HEK293T (cell line): Measurements from ENCODE around the gene TSEN34.

Experiments
- CTCF ChIA-PET: fragments of 350-600 bp; formaldehyde crosslinking; extraction: SDS; loops from one replicate; lab custom pipeline; 2021; ENCODE audit warnings: antibody characterized with exemption, inconsistent platforms; lab: Yijun Ruan, JAX
- POLR2A ChIA-PET: fragments of 350-600 bp; formaldehyde crosslinking; extraction: SDS; loops from one replicate; lab custom pipeline; 2020; ENCODE audit warnings: antibody characterized with exemption, inconsistent platforms; lab: Yijun Ruan, JAX
- DNase-seq: peaks from one replicate; pipeline ENCODE4 v3.0.0; 2012; ENCODE audit warnings: mixed read lengths; ENCODE audit errors: extremely low spot score
- ARNT ChIP-seq: fragments of 450-650 bp; IDR thresholded peaks from 2 replicates; pipeline ENCODE4 v1.6.1; 2017; ENCODE audit warnings: mild to moderate bottlenecking
- BHLHE40 ChIP-seq: fragments of 450-650 bp; IDR thresholded peaks from 2 replicates; pipeline ENCODE4 v1.6.1; 2016; ENCODE audit warnings: mild to moderate bottlenecking, moderate library complexity, borderline replicate concordance
- CTBP1 ChIP-seq: fragments of 450-650 bp; IDR thresholded peaks from 2 replicates; pipeline ENCODE4 v1.6.1; 2016; ENCODE audit warnings: borderline replicate concordance
- ELF4 ChIP-seq: fragments of 450-650 bp; IDR thresholded peaks from 2 replicates; pipeline ENCODE4 v1.6.1; 2017; ENCODE audit warnings: antibody characterized with exemption
- FOXA1 ChIP-seq: fragments of 450-650 bp; IDR thresholded peaks from 2 replicates; pipeline ENCODE4 v1.6.1; 2016; ENCODE audit warnings: mild to moderate bottlenecking
- FOXK2 ChIP-seq: fragments of 450-650 bp; IDR thresholded peaks from 2 replicates; pipeline ENCODE4 v1.6.1; 2016; ENCODE audit warnings: mild to moderate bottlenecking
- FOXM1 ChIP-seq: fragments of 450-650 bp; IDR thresholded peaks from 2 replicates; pipeline ENCODE4 v1.6.1; 2017; ENCODE audit warnings: mild to moderate bottlenecking, borderline replicate concordance
- HDGF ChIP-seq: fragments of 450-650 bp; IDR thresholded peaks from 2 replicates; pipeline ENCODE4 v1.6.1; 2017; ENCODE audit warnings: antibody characterized with exemption, borderline replicate concordance
- L3MBTL2 ChIP-seq: fragments of 450-650 bp; conservative IDR thresholded peaks from 2 replicates; pipeline ENCODE4 v1.6.1; 2016; ENCODE audit warnings: mild to moderate bottlenecking
- LEF1 ChIP-seq: fragments of 450-650 bp; IDR thresholded peaks from 2 replicates; pipeline ENCODE4 v1.6.1; 2017; ENCODE audit warnings: mild to moderate bottlenecking, borderline replicate concordance
- NFRKB ChIP-seq: fragments of 450-650 bp; IDR thresholded peaks from 2 replicates; pipeline ENCODE4 v1.6.1; 2016; ENCODE audit warnings: mild to moderate bottlenecking, moderate library complexity
- PKNOX1 ChIP-seq: fragments of 450-650 bp; IDR thresholded peaks from 2 replicates; pipeline ENCODE4 v1.6.1; 2016
- SP1 ChIP-seq: fragments of 450-650 bp; IDR thresholded peaks from 2 replicates; pipeline ENCODE4 v1.6.1; 2017
- SUZ12 ChIP-seq: fragments of 450-650 bp; IDR thresholded peaks from 2 replicates; pipeline ENCODE4 v1.6.1; 2016; ENCODE audit warnings: mild to moderate bottlenecking
- TARDBP ChIP-seq: fragments of 450-650 bp; IDR thresholded peaks from 2 replicates; pipeline ENCODE4 v1.6.1; 2016
- ZNF384 ChIP-seq: fragments of 450-650 bp; IDR thresholded peaks from 2 replicates; pipeline ENCODE4 v1.6.1; 2016

The TSEN34 gene

DNA sequence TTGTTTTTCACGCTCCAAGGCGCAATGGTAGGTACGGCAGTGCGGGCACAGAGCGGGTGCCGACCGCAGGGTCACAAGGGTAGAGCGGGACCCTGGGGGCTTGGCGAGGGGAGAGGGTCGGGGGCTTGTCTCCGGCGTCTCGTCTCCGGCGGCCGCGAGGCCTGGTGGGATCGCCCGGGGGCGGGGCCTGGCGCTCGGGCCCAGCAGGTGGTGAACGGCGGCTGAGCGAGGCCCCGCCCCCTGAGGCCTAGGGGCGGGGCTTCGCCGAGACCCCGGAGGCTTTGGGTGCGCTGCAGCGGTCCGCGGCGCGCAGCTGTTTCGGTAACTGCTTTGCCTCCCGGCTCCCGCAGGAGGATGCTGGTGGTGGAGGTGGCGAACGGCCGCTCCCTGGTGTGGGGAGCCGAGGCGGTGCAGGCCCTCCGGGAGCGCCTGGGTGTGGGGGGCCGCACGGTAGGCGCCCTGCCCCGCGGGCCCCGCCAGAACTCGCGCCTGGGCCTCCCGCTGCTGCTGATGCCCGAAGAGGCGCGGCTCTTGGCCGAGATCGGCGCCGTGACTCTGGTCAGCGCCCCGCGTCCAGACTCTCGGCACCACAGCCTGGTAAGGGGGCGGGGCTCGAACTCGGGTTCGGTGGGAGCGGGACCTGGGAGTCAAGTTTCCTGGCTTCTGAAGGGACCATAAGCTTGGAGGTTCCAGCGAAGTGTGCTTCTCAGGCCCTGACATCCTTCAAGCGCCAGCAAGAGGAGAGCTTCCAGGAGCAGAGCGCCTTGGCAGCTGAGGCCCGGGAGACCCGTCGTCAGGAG, at the start of gene TSEN34:
TSEN34 (plus strand) TSS at position 298 of the 800 bp plus-strand sequence; CDS start at position 355, 57 bp downstream.
- POLR2A ChIA-PET: interaction anchor here (0.6 to 5.7 kb wide), 8 partner anchors 9 to 671 kb away, joined by 3 to 76 read pairs (median 4); partner anchors contain the start of genes CNOT3, RPS9 and TMC4
- CTCF ChIA-PET: no interaction called here
- TF ChIP-seq ELF4 (no peak), L3MBTL2 (no peak), PKNOX1 (no peak), CTBP1 (no peak), SUZ12 (no peak), NFRKB (no peak), BHLHE40 (no peak), TARDBP (no peak), ZNF384 (no peak), LEF1 (no peak), FOXK2 (no peak), SP1 (no peak), ARNT (no peak), FOXA1 (no peak), FOXM1 (no peak), HDGF (no peak)
- peak; percentile 71 for DNase-seq

- no peak for TF ChIP-seq SP1
- no peak for TF ChIP-seq NFRKB
- no peak for TF ChIP-seq ELF4
- TF ChIP-seq LEF1: no peak
- TF ChIP-seq HDGF: no peak
- TF ChIP-seq L3MBTL2: no peak
- TF ChIP-seq FOXK2: no peak
- TF ChIP-seq ZNF384: no peak
- TF ChIP-seq BHLHE40: no peak
- no peak for TF ChIP-seq ARNT
- TF ChIP-seq SUZ12: no peak
- no peak for TF ChIP-seq FOXM1
- no peak for TF ChIP-seq PKNOX1
- no peak for TF ChIP-seq CTBP1
- no peak for TF ChIP-seq TARDBP
- no peak for TF ChIP-seq FOXA1
- CTCF ChIA-PET: no interaction called here
- POLR2A ChIA-PET: interaction anchor here (0.6 kb wide), 1 partner anchor 10 kb away, joined by 3 read pairs; no protein-coding TSS in a partner anchor
Measured at GRCh38 chr19:54141356-54141755, 49.8 kb upstream of the TSEN34 start.

DNA sequence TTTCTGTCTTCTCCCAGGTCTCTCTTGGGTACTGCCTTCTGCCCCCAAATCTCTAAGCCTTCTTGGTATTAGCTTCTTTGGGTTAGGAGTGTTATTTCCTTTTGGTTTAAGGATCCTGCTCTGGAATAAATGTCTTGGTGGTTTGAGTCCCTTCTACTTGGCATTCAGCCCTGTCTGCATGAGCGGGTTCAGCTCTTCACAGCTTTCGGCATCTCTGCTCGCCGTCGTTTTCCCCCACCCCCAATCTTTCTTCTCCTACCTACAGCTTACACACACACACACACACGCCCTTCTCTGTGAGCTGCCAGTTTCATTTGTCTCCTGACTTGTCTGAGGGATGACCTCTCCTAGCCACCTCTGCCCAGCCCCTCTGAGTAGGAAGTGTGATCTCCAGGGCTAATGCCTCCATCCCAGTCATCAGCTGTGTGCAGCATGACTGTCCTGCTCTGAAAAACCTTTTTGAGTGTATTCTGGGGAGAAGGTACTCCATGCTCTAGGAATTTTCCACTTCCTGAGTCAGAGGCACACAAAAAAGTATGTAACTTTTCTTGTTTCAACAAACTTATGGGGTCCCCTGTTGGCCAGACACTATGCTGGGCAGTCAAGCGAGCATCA, 48.8 kb upstream of the TSEN34 start:
- POLR2A ChIA-PET: interaction anchor here (1.0 kb wide), 1 partner anchor 27 kb away, joined by 3 read pairs; the partner anchor contains the start of gene TFPT
- CTCF ChIA-PET: no interaction called here

More at GRCh38 chr19:54141356-54141755, 49.8 kb upstream of the TSEN34 start:
- no peak for DNase-seq

DNA sequence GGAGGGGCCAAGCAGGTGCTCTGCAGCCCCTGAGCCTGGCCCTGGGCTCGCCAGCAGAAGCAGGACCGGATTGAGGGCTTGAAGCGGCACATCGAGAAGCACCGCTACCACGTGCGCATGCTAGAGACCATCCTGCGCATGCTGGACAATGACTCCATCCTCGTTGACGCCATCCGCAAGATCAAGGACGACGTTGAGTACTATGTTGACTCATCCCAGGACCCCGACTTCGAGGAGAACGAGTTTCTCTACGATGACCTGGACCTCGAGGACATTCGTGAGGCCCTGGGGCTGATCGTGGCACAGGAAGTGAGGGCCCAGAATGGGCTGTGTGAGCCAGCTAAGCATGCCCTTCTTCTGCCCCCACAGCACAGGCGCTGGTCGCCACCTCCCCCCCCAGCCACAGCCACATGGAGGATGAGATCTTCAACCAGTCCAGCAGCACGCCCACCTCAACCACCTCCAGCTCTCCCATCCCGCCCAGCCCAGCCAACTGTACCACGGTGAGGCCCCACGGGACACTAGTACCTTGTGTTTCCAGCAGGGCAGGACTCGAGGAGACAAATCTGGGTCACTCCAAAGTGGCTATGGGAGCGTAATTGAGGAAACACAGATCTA, 45.5 kb upstream of the TSEN34 start:
- TF ChIP-seq LEF1 (no peak), NFRKB (no peak), TARDBP (no peak), FOXK2 (no peak), PKNOX1 (no peak), BHLHE40 (no peak), FOXA1 (no peak), SUZ12 (no peak), ZNF384 (no peak), L3MBTL2 (no peak), ARNT (no peak), FOXM1 (no peak), ELF4 (no peak)
- no peak for DNase-seq
- POLR2A ChIA-PET: no interaction called here
- CTCF ChIA-PET: no interaction called here

More for the DNA sequence above, 48.8 kb upstream of the TSEN34 start:
- TF ChIP-seq FOXA1 (no peak), BHLHE40 (no peak), ARNT (no peak), CTBP1 (no peak), PKNOX1 (no peak), ELF4 (no peak), FOXM1 (no peak), LEF1 (no peak), SUZ12 (no peak), TARDBP (no peak), HDGF (no peak), NFRKB (no peak), ZNF384 (no peak)
- DNase-seq: no peak

DNA sequence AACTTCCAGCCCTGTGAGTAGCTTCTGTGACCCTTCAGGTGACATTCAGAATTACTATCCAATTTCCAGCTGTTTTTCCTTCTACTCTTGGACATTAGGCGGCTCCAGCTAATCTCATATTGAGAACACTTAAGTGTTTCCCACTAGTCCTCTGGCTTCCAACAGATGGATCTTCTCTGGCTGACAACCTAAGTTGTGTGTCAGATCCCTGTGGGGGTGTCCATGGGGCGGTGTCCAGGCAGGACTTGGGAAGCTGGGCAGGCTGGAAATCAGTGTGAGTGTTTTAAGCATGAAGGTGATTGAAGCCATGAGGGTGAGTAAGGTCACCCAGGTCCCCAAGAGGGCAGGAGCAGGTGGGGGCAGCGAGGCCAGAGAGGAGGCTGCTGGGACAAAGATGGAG, 43.4 kb upstream of the TSEN34 start:
- ChIA-PET POLR2A (interaction anchor here (0.6 to 0.8 kb wide), 2 partner anchors 11 to 12 kb away, joined by 3 to 4 read pairs; partner anchors contain the start of gene LENG1), CTCF (no interaction called here)
- TF ChIP-seq SUZ12: no peak
- TF ChIP-seq FOXM1: no peak
- TF ChIP-seq ELF4: no peak
- TF ChIP-seq SP1: no peak
- no peak for TF ChIP-seq ARNT
- no peak for TF ChIP-seq FOXK2
- no peak for TF ChIP-seq BHLHE40
- TF ChIP-seq FOXA1: no peak
- TF ChIP-seq HDGF: no peak
- no peak for TF ChIP-seq TARDBP
- no peak for TF ChIP-seq PKNOX1
- no peak for DNase-seq
